Measurements from ENCODE around the gene BATF.

- no peak for TF ChIP-seq SIN3A (IDR thresholded peaks at IDR 0.05; ENCODE audit: borderline replicate concordance, insufficient read depth, low read length)
- TF ChIP-seq POLR2AphosphoS5 (IDR thresholded peaks at IDR 0.05; ENCODE audit: low read depth, low read length): no peak
- no peak for TF ChIP-seq TAF1 (IDR thresholded peaks at IDR 0.05; ENCODE audit: borderline replicate concordance, insufficient read depth, low read length)
These were observed 13.1 kb downstream of the BATF start for GRCh38 chr14:75535164-75535898.

All from PFSK-1 (cell line).